ENCODE results near the gene RACK1.

GRCh38 chr5:181255276-181255675 is 11.6 kb upstream of the RACK1 start:
- TF ChIP-seq CTCF (conservative IDR thresholded peaks at IDR 0.05; ENCODE audit: low read length): no peak
- TF ChIP-seq EZH2phosphoT487 (IDR thresholded peaks at IDR 0.05; ENCODE audit: borderline replicate concordance, low read depth, low read length): no peak
